HG03520 (cell line): ENCODE results near the gene ENOPH1.

Source experiments
- ATAC-seq: cut with Tn5 transposase; IDR thresholded peaks from one replicate; pipeline ENCODE4 v1.9.1; 2021; ENCODE audit warnings: mild to moderate bottlenecking, moderate library complexity; ENCODE audit not compliant: unreplicated experiment

Gene ENOPH1

GRCh38 chr4:82425478-82425877 is 4.9 kb upstream of the ENOPH1 start:
- ATAC-seq = no peak

- no peak for ATAC-seq
These were observed 1.8 kb upstream of the ENOPH1 start for GRCh38 chr4:82428526-82428968.

DNA sequence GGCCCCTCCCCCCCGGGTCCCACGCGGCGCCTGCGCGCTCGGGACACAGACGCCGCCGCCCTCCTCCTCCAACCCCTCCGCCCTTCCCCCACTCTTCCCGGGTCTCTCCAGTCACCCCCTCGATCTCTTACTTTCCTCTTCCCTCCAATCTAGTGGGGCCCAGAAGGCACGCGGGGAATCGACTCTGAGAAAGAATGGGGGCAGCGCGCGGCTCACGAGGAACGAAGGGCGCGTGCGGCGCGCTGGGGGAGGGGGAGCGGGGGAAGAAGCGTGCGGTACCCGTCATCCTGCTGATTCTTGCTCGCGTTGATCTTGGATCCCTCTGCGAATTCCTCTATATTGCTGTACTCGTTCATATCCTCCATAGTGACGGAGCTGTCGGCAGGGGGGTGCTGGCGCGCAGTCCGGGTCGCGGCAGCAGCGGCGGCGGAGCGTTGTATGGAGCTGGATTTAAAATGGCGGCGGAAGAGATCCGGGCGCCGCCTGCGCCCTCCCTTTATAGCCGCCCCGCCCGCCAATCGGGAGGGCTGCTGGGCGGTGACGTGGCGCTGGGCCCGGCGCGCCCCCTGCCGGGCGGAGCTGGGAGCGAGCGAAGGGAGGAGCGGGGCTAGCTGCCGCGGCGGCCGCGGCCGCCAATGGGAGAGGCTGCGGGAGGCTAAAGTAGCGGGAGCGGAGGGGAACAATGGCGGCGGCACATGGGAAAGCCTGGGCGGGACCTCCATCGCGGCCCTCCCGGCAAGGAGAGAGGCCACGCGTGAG is 1.2 kb upstream of the ENOPH1 start:
- ATAC-seq = peak; percentile 40

GRCh38 chr4:82429728-82430192 is 630 bp upstream of the ENOPH1 start:
- peak; percentile 11 for ATAC-seq

DNA sequence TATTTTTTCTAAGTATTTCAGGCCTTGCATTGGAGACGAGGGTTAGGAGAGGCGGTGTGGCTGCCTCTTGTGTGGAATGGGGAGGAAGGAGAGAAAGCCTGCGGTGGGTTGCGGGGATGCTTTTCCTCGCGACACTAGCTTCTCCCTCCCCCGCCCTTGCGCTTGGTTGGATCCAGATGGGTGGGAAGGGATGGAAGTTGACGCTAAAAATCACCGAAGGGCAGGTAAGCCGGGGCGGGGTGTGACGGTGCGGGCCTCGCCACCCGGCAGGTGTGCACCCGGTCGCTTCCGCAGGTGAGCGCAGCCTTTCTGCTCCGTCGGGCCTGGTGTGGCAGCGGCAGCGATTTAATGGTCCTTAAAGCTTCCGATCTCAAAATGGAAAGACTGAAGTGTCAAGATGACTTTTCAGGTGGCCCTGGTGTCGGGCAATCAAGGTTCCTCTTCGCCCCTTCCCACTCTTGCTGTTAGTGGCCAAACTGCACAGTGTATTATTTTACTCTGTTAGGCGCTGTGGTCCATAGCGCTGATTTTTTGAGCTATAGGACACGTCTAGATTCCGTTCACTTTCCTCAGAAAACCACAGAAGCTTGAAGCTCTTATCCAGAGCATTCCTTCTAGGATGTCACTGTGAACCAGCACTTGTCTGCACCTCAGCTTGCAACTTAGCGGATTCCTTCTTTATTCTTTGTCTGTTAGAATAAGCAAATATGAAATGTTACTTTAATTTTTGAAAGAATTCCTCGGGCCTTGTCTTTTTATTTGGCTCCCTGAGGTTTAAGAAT is 765 bp downstream of the ENOPH1 start:
- ATAC-seq = no peak

- no peak for ATAC-seq
These were observed 1.4 kb downstream of the ENOPH1 start for GRCh38 chr4:82431831-82432230.

GRCh38 chr4:82432596-82432995 is 2.2 kb downstream of the ENOPH1 start:
- no peak for ATAC-seq

- ATAC-seq = no peak
These were observed 3.4 kb downstream of the ENOPH1 start for GRCh38 chr4:82433791-82434190.

DNA sequence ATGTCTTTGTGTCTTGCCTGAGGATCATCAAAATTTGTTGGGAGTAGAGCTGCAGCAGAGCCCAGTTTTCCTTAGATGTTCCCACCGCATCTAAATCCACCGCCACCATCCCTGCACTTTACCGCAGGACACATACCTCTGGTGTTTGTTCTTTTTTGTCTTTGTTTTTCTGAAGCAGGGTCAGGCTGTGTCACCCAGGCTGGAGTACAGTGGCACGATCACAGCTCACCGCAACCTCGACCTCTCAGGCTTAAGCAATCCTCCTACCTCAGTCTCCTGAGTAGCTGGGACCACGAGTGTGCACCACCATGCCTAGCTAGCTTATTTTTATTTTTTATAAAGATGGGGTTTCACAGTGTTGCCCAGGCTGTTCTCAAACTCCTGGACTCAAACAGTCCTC is 4.6 kb downstream of the ENOPH1 start:
- ATAC-seq = no peak

DNA sequence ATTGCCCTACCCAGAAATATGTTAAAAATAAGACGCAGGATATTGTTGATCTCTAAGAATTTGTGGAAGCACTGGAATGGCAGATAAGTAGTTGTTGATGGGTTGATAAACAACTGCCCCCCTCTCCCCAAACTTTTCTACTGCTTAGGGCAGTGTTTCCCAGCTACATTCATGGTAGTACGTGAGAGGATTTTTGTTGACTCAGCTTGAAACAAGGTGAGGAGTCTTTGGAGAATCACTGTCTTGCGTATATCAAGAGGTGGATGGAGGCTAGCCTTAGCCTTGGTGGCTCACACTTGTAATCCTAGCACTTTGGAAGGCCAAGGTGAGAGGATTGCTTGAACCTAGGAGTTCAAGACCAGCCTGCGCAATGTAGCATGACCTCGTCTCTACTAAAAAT is 5.7 kb downstream of the ENOPH1 start:
- no peak for ATAC-seq

GRCh38 chr4:82436780-82437179 is 6.4 kb downstream of the ENOPH1 start:
- ATAC-seq = no peak

- no peak for ATAC-seq
These were observed 7.1 kb downstream of the ENOPH1 start for GRCh38 chr4:82437285-82438005.

GRCh38 chr4:82439088-82439487 is 8.7 kb downstream of the ENOPH1 start:
- no peak for ATAC-seq

DNA sequence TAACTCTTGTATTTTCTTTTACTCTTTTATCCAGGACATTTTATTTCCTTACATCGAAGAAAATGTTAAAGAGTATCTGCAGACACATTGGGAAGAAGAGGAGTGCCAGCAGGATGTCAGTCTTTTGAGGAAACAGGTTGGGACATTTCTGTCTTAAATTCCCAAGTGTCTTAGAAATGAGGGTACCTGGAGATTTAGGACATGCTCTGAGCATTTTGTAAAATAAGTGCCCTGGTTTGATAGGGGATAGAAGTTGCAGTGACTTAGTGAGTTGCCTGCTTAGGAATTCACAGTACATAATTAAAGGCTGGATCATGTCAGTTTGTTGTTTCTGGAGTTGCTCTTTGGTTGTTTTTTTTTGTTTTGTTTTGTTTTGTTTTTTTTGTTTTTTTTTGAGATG is 17.5 kb downstream of the ENOPH1 start:
- no peak for ATAC-seq

GRCh38 chr4:82450966-82451755 is 20.8 kb downstream of the ENOPH1 start:
- ATAC-seq = no peak

GRCh38 chr4:82452026-82452425 is 21.6 kb downstream of the ENOPH1 start:
- no peak for ATAC-seq

DNA sequence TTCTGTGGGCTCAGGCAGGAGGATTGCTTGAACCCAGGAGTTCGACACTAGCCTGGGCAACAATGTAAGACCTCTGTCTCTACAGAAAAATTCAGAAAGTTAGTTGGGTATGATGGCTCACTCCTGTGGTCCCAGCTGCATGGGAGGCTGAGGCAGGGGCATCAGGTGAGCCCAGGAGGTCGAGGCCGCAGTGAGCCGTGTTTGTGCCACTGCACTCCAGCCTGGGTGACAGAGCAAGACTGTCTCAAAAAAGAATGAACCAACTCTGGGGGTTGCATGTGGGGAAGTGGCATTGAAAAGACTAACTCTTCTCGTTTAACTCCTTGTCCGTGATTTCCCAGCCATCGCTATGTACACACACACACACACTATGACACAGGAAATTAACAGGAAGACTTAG is 26.9 kb downstream of the ENOPH1 start:
- ATAC-seq = no peak

DNA sequence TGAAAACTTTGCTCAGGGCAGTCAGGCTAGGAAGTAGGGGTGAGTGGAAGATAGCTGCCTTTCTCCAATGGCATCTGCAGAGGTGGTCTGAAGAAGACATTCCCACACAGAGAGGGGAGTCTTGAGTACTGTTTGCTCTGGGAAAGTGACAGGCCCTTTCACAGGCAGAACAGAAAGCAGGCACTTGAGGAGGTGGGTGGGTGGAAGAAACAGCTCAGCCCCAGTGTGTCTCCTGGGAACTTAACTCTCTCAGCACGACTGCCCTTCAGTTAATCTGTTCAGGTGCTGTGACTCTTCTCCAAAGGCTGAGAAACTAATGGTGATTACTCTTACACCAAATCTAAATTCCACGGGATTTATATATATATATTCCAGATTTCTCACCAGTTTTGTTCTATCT is 28.3 kb downstream of the ENOPH1 start:
- no peak for ATAC-seq

DNA sequence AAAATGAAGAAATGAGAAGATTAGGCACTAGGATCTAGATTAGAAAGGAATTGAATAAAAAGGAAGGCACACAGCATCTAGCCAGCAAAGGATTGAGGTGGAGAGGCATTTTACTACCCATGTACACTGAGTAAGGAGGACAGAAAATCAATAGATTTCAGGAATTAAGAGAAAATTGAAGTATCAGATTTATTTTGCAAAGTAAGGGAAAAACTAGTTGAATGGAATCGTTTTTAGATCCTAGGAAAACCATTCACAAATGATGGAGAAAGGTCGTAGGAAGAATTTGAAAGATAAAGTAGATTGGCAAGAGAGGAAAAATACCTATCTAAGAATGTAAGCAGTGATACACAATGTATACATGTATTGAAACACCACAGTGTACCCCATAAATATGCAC is 31.3 kb downstream of the ENOPH1 start:
- no peak for ATAC-seq

DNA sequence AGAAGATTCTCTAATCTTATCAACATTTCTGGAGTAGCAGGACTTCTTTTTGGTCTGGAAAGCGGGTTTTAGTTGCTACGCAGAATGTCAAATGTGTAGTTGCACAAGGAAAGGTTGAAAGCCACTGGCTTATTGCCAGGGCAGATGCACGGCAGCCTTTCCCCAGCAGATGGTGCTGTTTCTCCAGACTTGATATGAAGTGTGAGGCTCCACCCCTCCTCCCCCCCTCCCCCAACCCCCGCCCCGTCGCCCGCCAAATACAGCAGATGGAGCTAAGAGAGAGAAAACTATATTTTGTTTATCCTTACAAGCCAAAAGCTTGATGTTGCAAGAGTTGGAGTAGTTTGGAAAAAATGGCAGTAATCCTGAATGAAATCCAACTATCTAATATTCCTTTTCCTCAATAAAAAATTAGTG is 32.0 kb downstream of the ENOPH1 start:
- peak; percentile 85 for ATAC-seq

GRCh38 chr4:82463221-82463620 is 32.8 kb downstream of the ENOPH1 start:
- ATAC-seq = no peak
